Suprapubic skin (tissue), 4 donors: Measurements from ENCODE around the gene MRPL58. TPM values are rescaled to one million over a fixed set of nuclear protein-coding genes. Genes with fewer than 3 reads are reported as not detected.

Source experiments
- DNase-seq, 2 donors: peaks; one replicate each; pipeline ENCODE4 v3.0.0-alpha.2; 2019; ENCODE audit warnings: low spot score in 2 of 2
- H3K27ac ChIP-seq: fragments of 200-600 bp; sonication (generic); one replicate; pipeline ENCODE4 v1.5.1; 2019
- H3K27me3 ChIP-seq: fragments of 200-600 bp; sonication (generic); one replicate; pipeline ENCODE4 v1.5.1; 2019
- H3K36me3 ChIP-seq: fragments of 200-600 bp; sonication (generic); one replicate; pipeline ENCODE4 v1.5.1; 2019
- H3K4me1 ChIP-seq: fragments of 200-600 bp; sonication (generic); one replicate; pipeline ENCODE4 v1.5.1; 2019
- H3K4me3 ChIP-seq: fragments of 200-600 bp; sonication (generic); one replicate; pipeline ENCODE4 v1.5.1; 2019; ENCODE audit warnings: mild to moderate bottlenecking
- H3K9me3 ChIP-seq: fragments of 200-600 bp; sonication (generic); one replicate; pipeline ENCODE4 v1.5.1; 2019
- EP300 ChIP-seq: sonication (generic); formaldehyde crosslinking; IDR thresholded peaks from one replicate; pipeline ENCODE4 v1.6.1; 2017; ENCODE audit warnings: antibody characterized with exemption
- POLR2A ChIP-seq, 2 donors: fragments of 450-650 bp; IDR thresholded peaks; one replicate each; pipeline ENCODE4 v1.6.1; 2017; ENCODE audit warnings: antibody characterized with exemption in 2 of 2, mild to moderate bottlenecking in 2 of 2, moderate library complexity in 2 of 2
- POLR2AphosphoS5 ChIP-seq, 3 donors: sonication (generic); formaldehyde crosslinking; IDR thresholded peaks; one replicate each; pipeline ENCODE4 v1.6.1; 2017; ENCODE audit warnings: antibody characterized with exemption in 3 of 3
- WGBS: methylation state at CpG from one replicate; pipeline ENCODE4 v1.1.5; 2018; 5-methylcytosine and 5-hydroxymethylcytosine counted together
- total RNA-seq, 4 donors: library from RNA; depleted of rRNA; stranded (reverse); fragments of >200 nt; gene quantifications; one replicate each; pipeline ENCODE4 v1.1.0, GENCODE V29; 2016
- TF ChIP-seq, protein P1 (sequence below), 2 donors: fragments of 200-600 bp in 1 of 2; fragments of 450-650 bp in 1 of 2; sonication (generic) in 1 of 2; IDR thresholded peaks; one replicate each; pipeline ENCODE4 v1.5.1; 2016 to 2019; ENCODE audit warnings: antibody characterized with exemption in 2 of 2, mild to moderate bottlenecking in 1 of 2, moderate library complexity in 1 of 2

The MRPL58 gene
- total RNA-seq, 4 donors from 2014 or later, result 20.2 to 68.2 (median 46.7) TPM

DNA sequence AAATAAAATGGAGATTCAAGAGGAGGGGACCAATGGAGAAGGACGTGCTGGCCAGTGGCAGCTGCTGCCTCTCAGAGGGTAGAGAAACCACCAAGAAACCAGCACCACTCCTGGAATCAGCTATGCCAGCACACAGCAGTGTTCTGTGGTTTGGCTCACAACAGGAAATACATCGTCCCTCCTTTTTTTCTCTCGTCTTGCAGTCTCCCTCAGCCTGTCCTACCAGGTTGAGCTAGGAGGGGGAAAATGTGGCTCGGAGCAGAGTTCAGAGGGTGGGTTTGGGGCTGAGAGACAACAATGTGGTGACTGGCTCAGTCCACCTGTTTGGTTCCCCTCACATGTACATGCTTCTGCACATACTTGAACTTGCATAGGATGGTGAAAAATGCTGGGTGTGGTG is 55.4 kb downstream of the MRPL58 start:
- no peak overlapping the region for H3K27ac ChIP-seq
- 65% methylated on average over 4 of the region's 4 CpGs for WGBS
- H3K27me3 ChIP-seq, result no peaks in the 10 kb centered on the region
- no peak overlapping the region for H3K4me3 ChIP-seq
- peaks cover 28% of the 10 kb centered on the region for H3K36me3 ChIP-seq
- DNase-seq, result no peak
- TF ChIP-seq, protein P1, sequence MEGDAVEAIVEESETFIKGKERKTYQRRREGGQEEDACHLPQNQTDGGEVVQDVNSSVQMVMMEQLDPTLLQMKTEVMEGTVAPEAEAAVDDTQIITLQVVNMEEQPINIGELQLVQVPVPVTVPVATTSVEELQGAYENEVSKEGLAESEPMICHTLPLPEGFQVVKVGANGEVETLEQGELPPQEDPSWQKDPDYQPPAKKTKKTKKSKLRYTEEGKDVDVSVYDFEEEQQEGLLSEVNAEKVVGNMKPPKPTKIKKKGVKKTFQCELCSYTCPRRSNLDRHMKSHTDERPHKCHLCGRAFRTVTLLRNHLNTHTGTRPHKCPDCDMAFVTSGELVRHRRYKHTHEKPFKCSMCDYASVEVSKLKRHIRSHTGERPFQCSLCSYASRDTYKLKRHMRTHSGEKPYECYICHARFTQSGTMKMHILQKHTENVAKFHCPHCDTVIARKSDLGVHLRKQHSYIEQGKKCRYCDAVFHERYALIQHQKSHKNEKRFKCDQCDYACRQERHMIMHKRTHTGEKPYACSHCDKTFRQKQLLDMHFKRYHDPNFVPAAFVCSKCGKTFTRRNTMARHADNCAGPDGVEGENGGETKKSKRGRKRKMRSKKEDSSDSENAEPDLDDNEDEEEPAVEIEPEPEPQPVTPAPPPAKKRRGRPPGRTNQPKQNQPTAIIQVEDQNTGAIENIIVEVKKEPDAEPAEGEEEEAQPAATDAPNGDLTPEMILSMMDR (IDR thresholded peaks at IDR 0.05), result no peak
- no peaks in the 10 kb centered on the region for H3K4me1 ChIP-seq
- no peaks in the 10 kb centered on the region for H3K9me3 ChIP-seq

DNA sequence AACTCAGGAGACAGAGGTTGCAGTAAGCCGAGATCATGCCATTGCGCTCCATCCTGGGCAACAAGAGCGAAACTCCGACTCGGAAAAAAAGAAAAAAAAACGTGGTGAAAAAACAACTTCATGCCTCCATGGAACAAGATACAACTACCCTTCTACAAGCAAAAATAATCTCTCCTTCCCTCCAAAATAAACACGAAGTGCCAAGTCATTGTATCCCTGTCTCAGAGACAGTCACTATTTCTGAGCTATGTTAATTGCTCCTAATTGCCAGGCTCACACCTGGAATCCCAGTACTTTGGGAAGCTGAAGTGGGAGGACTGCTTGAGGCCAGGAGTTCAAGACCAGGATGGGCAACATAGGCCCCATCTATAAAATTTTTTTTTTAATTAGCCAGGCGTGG is 56.3 kb downstream of the MRPL58 start:
- WGBS, result 86% methylated on average over 8 of the region's 8 CpGs
- H3K27ac ChIP-seq, result no peak overlapping the region
- H3K27me3 ChIP-seq, result no peaks in the 10 kb centered on the region
- peaks cover 19% of the 10 kb centered on the region for H3K36me3 ChIP-seq
- no peak overlapping the region for H3K4me3 ChIP-seq
- H3K4me1 ChIP-seq, result peaks cover 6% of the 10 kb centered on the region
- DNase-seq, result no peak
- no peak for TF ChIP-seq POLR2AphosphoS5 (IDR thresholded peaks at IDR 0.05)
- TF ChIP-seq, protein P1 (IDR thresholded peaks at IDR 0.05), result no peak
- TF ChIP-seq EP300, result no peak
- TF ChIP-seq POLR2A (IDR thresholded peaks at IDR 0.05), result no peak
- no peaks in the 10 kb centered on the region for H3K9me3 ChIP-seq

DNA sequence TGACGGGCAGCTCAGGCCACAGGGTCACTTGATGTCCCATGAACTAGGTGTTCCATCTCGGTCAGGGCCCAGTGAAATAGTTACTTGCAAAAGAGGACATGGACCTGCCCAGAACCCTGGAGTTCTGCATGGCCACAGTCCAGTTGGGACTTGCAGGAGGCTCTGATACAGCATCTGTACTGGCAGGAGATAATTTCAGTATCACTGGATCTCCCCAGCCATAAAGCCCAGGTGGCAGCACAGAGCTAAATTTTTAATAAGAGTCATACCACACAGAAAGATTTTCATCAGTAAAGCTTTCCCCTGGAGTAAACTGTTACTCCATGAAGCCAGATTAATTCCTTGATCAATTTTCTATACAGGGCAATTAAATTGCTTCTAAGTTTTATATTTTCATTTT is 57.3 kb downstream of the MRPL58 start:
- 72% methylated on average over 2 of the region's 2 CpGs for WGBS

More for the DNA sequence above, 57.3 kb downstream of the MRPL58 start:
- no peak overlapping the region for H3K27ac ChIP-seq
- peaks cover 9% of the 10 kb centered on the region for H3K36me3 ChIP-seq
- no peak for TF ChIP-seq POLR2AphosphoS5 (IDR thresholded peaks at IDR 0.05)
- no peak for DNase-seq
- H3K27me3 ChIP-seq, result no peaks in the 10 kb centered on the region
- H3K4me3 ChIP-seq, result no peak overlapping the region
- H3K4me1 ChIP-seq, result peaks cover 10% of the 10 kb centered on the region
- no peaks in the 10 kb centered on the region for H3K9me3 ChIP-seq

Other genes with a start within 250 kb of the MRPL58 start
- gene NAT9, start 236.3 kb upstream of the MRPL58 start, total RNA-seq, result 10 to 100 TPM; 21.0 to 32.7 (median 24.4) TPM
- under 1 TPM in 1 of 4 donors, not detected in 3; 0.13 TPM for gene GRIN2C, start 152.8 kb upstream of the MRPL58 start, total RNA-seq
- 10 to 100 TPM; 19.1 to 34.1 (median 24.7) TPM for gene FDXR, start 139.7 kb upstream of the MRPL58 start, total RNA-seq
- 10 to 100 TPM in 2 of 4 donors, 1 to 10 TPM in 2; 4.9 to 11.6 (median 8.1) TPM for gene FADS6, start 119.0 kb upstream of the MRPL58 start, total RNA-seq
- 1 to 10 TPM; 1.1 to 3.7 (median 1.9) TPM for gene USH1G, start 89.4 kb upstream of the MRPL58 start, total RNA-seq
- gene OTOP2, start 88.4 kb upstream of the MRPL58 start, total RNA-seq, result under 1 TPM in 1 of 4 donors, not detected in 3; 0.49 TPM
- gene OTOP3, start 76.8 kb upstream of the MRPL58 start, total RNA-seq, result under 1 TPM in 2 of 4 donors, not detected in 2; 0.65 to 0.98 TPM
- gene HID1, start 39.9 kb upstream of the MRPL58 start, total RNA-seq, result 10 to 100 TPM in 2 of 4 donors, 1 to 10 TPM in 2; 3.4 to 13.7 (median 9.5) TPM
- gene CDR2L, start 25.0 kb upstream of the MRPL58 start, total RNA-seq, result 1 to 10 TPM; 5.6 to 8.6 (median 6.9) TPM
- 100 to 1,000 TPM; 167 to 312 (median 272) TPM for gene ATP5PD, start 34.3 kb downstream of the MRPL58 start, total RNA-seq
- gene KCTD2, start 34.6 kb downstream of the MRPL58 start, total RNA-seq, result 10 to 100 TPM; 25.3 to 37.7 (median 31.3) TPM
- 10 to 100 TPM; 59.1 to 93.3 (median 61.4) TPM for gene SLC16A5, start 75.3 kb downstream of the MRPL58 start, total RNA-seq
- gene ARMC7, start 97.3 kb downstream of the MRPL58 start, total RNA-seq, result 10 to 100 TPM in 2 of 4 donors, 1 to 10 TPM in 2; 7.5 to 15.5 (median 10.5) TPM
- 10 to 100 TPM; 58.6 to 86.7 (median 69.6) TPM for gene NT5C, start 119.1 kb downstream of the MRPL58 start, total RNA-seq
- gene JPT1, start 141.8 kb downstream of the MRPL58 start, total RNA-seq, result 10 to 100 TPM; 37.9 to 55.9 (median 50.4) TPM
- gene SUMO2, start 170.3 kb downstream of the MRPL58 start, total RNA-seq, result 10 to 100 TPM; 52.0 to 73.9 (median 70.8) TPM
- 10 to 100 TPM; 27.3 to 71.7 (median 33.0) TPM for gene NUP85, start 193.0 kb downstream of the MRPL58 start, total RNA-seq
- gene GGA3, start 248.9 kb downstream of the MRPL58 start, total RNA-seq, result 10 to 100 TPM; 27.0 to 68.8 (median 35.3) TPM
- 10 to 100 TPM; 19.2 to 36.4 (median 29.0) TPM for gene MRPS7, start 249.2 kb downstream of the MRPL58 start, total RNA-seq